HG03439 (cell line): Measurements from ENCODE around the gene FUCA1.
A peak's percentile ranks its signal among the peaks of the same experiment; 100 is the strongest.
"Not testable (repeated sequence)": the region's sequence is repeated elsewhere in the genome, so short reads cannot be mapped to it uniquely, and the experiment has no call there.

Source experiments
- ATAC-seq: cut with Tn5 transposase; IDR thresholded peaks from one replicate; pipeline ENCODE4 v1.9.1; 2021; ENCODE audit warnings: mild to moderate bottlenecking, moderate library complexity; ENCODE audit not compliant: unreplicated experiment

The FUCA1 gene

DNA sequence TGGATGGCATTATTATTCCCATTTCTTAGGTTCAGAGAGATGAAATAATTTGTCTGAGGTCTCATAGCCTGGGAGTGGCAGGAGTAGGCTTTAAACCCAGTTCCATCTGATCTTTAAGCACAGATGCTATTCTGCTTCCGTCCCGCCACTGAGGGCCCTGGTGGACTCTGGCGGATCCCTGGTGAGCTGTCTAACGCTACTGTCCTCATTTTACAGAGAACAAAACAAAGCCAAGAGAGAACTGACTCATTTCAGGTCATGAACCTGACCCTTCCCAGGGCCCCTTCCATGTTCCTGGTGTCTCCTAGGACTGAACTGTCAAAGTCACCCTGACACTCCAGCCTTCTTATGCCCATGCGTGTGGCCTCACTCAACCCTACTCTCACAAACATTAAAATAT is 64.4 kb downstream of the FUCA1 start:
- ATAC-seq: no peak

DNA sequence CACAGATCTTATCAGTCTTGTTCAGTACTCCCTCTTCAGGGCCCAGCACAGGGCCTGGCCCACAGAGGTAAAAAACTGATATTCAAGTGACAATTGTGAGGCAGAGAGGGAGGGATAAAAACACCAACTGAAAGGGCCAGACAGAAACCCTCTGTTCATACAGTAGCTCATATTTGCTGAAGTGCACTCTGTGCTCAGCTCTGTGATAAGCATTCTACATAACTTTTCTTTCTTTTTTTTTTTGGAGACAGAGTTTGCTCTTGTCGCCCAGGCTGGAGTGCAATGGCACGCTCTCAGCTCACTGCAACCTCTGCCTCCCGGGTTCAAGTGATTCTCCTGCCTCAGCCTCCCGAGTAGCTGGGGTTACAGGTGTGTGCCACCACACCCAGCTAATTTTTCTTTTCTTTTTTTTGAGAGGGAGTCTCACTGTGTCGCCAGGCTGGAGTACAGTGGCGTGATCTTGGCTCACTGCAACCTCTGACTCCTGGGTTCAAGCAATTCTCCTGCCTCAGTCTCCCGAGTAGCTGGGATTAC is 65.2 kb downstream of the FUCA1 start:
- not testable (repeated sequence) for ATAC-seq

DNA sequence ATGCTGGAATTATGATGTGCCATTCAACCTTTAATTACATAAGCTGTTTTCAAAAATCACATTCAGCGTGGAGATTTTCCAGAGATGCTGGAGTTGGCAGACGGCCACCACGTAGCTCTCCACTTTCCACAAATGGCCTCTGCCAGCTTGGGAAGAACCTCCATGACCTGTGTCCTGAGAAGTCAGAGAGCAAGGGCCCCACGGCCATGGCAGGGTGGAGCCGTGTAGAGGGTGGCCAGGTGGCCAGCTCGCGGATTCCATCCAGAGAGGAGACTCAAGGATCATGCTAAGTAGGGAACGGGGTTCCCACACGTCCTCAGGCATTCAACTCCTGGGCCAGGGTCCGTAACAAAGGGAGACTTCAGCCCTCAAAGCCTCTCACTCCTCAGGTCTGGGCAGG is 66.2 kb downstream of the FUCA1 start:
- no peak for ATAC-seq

DNA sequence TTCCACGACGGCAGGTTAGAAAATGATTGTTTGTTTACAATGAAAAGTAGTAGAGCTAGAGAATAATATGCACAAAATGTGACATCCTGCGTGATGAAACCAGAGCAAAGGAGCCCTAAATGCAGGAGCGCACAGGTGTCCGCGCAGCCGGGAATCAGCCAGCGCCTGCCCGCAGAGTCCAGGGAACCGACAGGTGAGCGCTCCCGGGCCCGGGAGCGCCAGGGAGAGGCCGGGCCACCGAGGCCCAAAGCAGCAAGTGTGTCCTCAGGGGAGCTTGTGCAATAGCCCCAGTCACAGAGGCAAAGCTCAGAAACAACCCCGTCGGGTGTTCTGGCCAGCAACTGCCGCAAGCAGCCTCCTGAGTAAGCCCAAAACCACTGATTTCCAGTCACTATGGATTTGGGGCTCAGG is 66.7 kb downstream of the FUCA1 start:
- no peak for ATAC-seq

DNA sequence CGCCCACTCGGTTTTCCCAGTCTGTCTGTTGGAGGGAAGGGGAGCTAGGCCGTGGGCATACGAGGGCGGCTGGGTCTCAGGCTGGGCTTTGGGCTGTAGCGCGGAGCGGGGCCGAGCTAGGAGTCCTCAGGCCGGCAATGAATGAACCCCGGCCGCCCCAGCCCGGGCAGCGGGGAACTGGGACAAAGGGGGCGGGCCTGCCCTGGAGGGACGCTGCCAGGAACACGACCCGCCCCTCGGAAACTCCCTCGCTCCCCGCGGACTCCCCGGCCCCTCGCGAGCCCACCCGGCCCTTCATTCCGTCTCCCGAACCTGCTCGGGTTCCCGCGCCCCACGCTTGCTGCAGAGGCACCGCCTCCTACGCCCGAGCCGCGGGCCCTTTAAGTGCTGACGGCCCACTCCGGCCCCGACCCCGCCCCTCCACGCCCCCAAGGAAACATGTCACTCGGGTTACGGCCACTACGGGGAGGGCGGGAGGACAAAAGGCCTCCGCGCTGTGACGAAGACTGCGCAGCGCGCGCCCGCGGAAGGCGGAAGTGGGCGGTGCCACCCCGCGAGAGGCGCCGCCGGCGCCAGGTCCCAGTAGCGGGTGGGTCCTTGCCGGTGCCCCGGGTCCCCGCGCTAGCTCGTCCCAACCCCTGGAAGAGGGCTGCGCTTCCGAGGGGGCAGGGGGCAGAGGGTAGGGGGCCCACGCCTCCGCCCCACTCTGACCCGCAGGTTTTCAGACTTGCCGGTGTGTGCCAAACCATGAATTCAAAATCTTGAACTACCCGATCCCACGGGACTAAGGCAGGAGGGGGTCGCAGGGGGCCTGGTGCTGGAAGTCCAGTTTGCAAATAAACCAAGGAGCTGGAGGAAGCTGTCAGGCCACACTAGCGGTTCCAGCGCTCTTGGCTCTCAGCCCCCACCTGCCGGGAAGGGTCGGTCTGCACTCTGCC is 67.4 kb downstream of the FUCA1 start, which contains the start of gene GALE:
GALE (minus strand) TSS at position 355 of the 938 bp plus-strand sequence. CDS start 1,747 bp downstream, outside the sequence.
- ATAC-seq: peak; percentile 75

DNA sequence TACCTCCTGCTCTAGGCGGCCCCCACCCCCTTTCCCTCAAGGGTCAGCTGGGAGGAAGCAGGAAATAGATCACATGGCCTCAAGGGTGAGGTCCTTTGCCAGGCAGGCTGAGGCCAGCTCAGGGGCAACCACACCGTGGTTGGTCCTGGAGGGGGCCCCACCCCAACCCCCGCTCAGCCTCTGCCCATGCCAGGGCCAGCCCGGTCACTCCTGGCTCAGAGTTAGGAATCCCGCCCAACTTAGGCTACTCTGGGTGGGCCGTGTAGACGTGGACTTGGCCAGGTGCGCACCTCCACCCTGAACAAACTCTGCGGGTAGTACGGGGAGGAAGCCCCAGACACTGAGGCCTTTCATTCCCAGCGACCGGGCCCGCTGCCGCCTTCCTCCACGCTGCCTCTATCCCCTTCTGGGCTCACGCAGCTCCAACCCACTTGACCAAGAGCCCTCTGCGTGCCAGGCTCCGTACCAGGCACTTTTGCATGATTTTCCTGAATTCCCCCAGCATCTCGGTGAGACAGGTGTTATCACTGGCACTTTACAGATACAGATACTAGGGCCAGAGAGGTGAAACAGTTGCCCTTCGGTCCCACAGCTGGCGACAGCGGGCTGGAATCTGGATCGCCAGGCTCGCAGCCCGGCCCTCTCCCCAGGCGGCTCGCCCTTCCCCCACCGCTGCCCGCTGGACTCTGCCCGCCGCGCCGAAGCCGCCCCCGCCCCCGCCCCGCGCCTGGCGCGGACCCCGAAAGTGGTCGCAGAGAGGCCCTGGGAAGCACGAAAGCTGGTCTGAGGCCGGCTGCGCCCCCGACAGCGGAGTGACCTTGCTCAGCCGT is 68.3 kb downstream of the FUCA1 start:
- ATAC-seq: peak; percentile 3

DNA sequence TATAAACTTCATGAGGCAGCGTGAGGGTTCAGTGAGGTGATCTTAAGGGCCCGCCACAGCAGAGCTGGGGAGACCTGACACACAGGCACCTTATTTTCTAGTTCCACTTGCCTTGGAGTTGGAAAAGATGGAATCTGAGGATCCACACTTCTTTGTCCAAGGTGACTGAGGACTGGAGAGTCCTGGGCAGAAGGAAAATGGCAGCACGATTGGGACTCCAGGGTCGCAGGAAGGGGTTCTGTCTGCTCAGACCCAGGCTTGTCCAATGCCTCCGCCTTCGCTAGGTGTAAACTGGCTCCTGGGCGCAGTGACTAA is 68.9 kb downstream of the FUCA1 start:
- no peak for ATAC-seq

DNA sequence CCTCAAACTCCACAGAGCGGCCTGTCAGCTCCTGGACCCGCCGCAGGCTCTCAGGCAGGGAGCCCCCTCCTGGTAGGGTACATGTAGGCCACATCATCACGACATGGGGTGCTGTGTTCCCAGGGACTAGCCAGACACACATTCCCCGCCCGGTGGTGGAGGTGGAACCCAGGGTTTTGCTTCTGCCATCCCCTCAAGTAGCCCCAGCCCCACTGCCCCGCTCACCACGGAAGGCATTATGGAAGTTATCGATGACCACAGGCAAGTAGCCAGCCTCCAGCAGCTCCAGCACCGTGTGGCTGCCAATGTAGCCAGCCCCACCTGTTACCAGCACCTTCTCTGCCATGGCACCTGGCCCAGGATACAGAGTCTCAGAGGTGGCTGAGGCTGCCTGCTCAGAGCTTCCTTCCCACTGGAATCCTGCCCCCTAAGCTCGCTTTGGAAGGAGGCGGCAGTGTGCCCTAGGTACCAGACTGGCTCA is 69.4 kb downstream of the FUCA1 start:
- ATAC-seq: no peak

DNA sequence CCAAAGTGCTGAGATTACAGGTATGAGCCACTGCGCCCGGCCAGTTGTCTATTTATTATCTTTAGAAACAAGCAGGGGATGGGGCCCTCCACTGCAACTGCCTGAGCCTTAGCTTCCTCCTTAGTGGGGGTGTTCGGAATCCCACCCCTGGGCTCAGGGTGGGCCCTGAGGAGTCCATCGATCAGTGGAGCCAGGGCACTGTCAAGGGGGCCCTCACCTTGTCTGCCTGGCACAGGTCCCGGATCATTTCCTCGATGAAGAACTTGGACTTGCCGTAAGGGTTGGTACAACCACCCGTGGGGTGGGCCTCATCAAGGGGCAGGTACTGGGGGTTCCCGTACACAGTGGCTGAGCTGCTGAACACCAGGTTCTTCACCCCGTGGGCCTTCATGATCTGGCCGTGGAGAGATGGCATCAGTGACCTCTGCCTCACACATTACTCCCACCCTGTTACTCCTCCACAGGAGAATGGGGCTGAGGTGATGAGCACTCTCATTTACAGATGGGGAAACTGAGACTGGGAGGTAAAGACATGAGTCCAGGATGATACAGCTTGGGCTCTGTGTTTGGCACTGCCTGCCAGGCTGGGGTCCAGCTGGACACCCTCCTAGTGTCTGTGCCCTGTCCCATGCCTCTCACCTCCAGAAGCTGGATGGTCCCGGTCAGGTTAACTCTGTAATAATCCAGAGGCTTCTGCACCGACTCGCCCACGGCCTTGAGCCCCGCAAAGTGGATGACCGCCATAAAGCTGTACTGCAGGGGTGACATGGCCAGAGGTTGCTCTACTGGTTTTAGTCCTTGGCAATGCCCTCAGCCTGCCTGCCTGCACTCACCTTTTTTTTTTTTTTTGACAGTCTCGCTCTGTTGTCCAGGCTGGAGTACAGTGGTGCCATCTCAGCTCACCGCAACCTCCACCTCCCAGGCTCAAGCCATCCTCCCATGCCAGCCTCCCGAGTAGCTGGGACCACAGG is 70.3 kb downstream of the FUCA1 start:
- ATAC-seq: no peak

DNA sequence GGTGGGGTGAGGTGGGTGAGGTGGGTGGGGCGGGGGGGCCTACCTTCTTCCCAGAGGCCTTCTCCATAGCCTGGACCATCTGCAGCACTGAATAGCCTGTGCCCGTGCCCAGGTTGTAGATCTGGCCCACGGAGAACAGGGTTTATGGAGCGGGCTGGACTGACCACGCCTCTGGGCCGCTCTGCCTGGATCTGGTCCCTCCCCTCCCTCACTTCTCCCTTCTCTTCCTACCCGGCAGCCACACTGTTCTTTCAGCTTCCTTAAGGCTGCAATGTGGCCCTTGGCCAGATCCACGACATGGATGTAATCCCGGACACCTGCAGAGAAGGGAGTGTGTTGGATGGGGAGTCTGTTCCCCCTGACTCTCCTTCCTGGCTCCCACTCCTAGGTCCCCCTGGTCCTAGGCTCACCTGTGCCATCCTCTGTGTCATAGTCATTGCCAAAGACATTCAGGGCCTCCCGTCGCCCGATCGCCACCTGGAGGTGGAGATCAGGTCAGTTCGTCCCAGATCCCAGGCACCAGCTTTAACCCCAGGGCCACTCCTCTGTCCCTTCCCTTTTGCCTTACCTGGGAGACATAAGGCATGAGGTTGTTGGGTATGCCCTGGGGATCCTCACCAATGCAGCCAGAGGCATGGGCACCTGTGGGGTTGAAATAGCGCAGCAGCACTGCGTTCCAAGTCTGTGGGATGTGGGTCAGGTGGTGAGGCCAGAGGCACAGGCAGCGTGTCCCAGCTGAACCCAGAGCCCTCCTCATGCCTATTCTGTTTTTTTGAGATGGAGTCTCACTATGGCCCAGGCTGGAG is 71.4 kb downstream of the FUCA1 start:
- ATAC-seq: no peak

DNA sequence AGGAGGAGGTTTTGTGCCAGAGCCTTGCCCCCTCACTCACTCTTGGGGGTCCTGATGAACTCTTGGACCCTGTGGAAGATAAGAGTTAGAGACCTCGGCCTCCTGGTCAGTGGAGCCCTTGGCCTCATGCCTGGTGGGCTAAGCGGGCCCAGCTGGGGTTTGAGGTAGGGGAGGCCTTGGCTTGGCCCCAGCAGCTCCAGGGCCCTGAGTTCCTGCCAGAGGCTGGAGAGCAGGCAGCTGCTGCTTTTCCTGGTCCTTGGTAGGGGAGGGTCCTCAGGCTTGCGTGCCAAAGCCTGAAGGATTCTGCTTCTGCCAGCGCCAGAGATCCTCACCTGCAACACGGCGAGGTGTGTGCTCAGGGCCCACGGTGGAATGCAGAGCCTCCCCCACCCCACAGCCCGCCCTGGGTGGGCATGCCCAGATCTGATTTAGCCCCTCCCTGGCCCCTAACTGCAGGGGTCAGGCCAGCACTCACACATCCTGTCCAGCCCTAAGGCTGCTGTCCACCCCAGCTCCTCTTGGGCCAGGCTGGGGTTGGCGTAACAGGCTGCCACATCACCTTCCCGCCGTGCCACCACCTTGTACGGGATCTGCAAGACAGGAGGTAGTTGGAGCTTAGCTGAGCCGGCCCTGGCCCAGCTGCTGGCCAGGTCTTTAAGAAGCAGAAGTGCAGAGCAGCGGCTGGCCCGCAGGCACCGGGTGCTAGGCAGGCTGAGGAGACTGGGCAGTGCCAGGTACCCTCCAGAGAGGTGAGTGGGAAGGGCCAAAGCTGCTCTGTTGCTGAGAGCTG is 72.2 kb downstream of the FUCA1 start:
- ATAC-seq: no peak
